Aorta (tissue), 5 donors: ENCODE results near the gene C1QB. TPM values are rescaled to one million over a fixed set of nuclear protein-coding genes. Genes with fewer than 3 reads are reported as not detected.

Experiments
- ATAC-seq: fragments of 200-7000 bp; cut with Tn5 transposase; one replicate; pipeline ENCODE4 v1.9.1; 2022; ENCODE audit warnings: moderate library complexity; ENCODE audit not compliant: low FRiP score
- DNase-seq, 2 donors: peaks; one replicate each; pipeline ENCODE4 v3.0.0-alpha.2; 2020
- H3K27ac ChIP-seq, 2 donors: one replicate each; pipeline ENCODE4 v1.5.1; 2013; ENCODE audit warnings: low read length in 2 of 2, mild to moderate bottlenecking in 2 of 2, moderate library complexity in 2 of 2, control low read depth in 1 of 2, inconsistent platforms in 1 of 2, low read depth in 1 of 2
- H3K27me3 ChIP-seq, 2 donors: one replicate each; pipeline ENCODE4 v1.6.1; 2013; ENCODE audit warnings: control low read depth in 1 of 2, low read length in 1 of 2, mild to moderate bottlenecking in 1 of 2, moderate library complexity in 1 of 2; ENCODE audit not compliant: insufficient read depth in 2 of 2, control insufficient read depth in 1 of 2
- H3K36me3 ChIP-seq, 2 donors: one replicate each; pipeline ENCODE4 v1.6.1; 2013; ENCODE audit warnings: control low read depth in 1 of 2, low read length in 1 of 2, mild to moderate bottlenecking in 1 of 2; ENCODE audit not compliant: insufficient read depth in 2 of 2, control insufficient read depth in 1 of 2
- H3K4me1 ChIP-seq, 2 donors: one replicate each; pipeline ENCODE4 v1.6.1; 2013; ENCODE audit warnings: low read length in 2 of 2, control low read depth in 1 of 2, mild to moderate bottlenecking in 1 of 2, moderate library complexity in 1 of 2; ENCODE audit not compliant: insufficient read depth in 2 of 2, control insufficient read depth in 1 of 2
- H3K4me3 ChIP-seq, 2 donors: one replicate each; pipeline ENCODE4 v1.5.1; 2013; ENCODE audit warnings: low read length in 2 of 2, control low read depth in 1 of 2, mild to moderate bottlenecking in 1 of 2
- H3K9me3 ChIP-seq: one replicate; pipeline ENCODE4 v1.6.1; 2013; ENCODE audit warnings: mild to moderate bottlenecking, low read length; ENCODE audit not compliant: control insufficient read depth
- whole genome bisulfite sequencing, 2 donors: extraction: QIAGEN DNeasy Blood & Tissue Kit; methylation state at CpG; one replicate each; pipeline ENCODE4 v1.1.7; 2013; 5-methylcytosine and 5-hydroxymethylcytosine counted together
- intact Hi-C, 2 donors: fragments of 100-400 bp; cut with DNase I; formaldehyde crosslinking; loops; one replicate each; pipeline versions ENCODE4 v1.14.2 to v1.15.0; 2022
- polyA plus RNA-seq, 2 donors: library from polyadenylated mRNA; stranded (reverse); fragments of 200-250 nt; gene quantifications; one replicate each; pipeline ENCODE4 v1.2.3, GENCODE V29; 2013
- total RNA-seq, 2 donors: library from RNA; stranded (reverse); fragmentation: NEBNext Ultra II Directional; extraction: Animal tissue kit (Norgen Biotek cat#: 25700); gene quantifications; one replicate each; pipeline ENCODE4 v1.2.1, GENCODE V29; 2021
- donor health status: healthy with polysubstance abuse.
- donor health status: Bipolar disorder and iron deficiency.
- donor health status: DM: no; HTN: no; CAD: no.
- donor health status: DM: no; HTN: no; CAD: no.
- donor health status: DM: yes; HTN: yes; CAD: no.

Gene C1QB
- total and polyA plus RNA-seq, 4 donors = 84.7 to 425 (median 267) TPM

DNA sequence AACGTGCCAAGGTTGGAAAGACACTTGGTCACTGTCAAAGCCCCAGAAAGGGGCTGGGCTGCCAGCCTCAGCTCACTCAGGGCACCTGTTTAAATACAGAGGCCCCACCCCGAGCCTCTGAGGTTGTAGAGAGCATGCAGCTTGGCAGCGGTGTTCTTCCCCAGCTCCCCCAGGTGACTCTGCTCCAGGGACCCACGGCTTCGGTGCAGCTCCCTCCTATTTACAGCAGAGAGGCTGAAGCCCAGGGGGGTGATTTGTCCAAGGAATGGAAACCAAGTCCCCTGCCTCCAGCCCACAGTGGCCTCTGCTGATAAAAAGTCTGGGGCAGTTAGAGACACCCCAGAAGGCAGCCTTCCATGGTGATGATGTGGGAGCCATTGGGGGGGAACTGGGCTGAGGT, 25.7 kb upstream of the C1QB start:
- ATAC-seq (no peak), DNase-seq (no peak)
- Histone ChIP-seq H3K9me3 (no peaks in the 10 kb centered on the region), H3K36me3 (no peaks in the 10 kb centered on the region), H3K27ac (no peak overlapping the region), H3K4me1 (no peaks in the 10 kb centered on the region), H3K27me3 (no peaks in the 10 kb centered on the region), H3K4me3 (no peak overlapping the region)
- intact Hi-C loops = no loop called here
- 53% methylated on average over 5 of the region's 5 CpGs for WGBS, 2 donors

DNA sequence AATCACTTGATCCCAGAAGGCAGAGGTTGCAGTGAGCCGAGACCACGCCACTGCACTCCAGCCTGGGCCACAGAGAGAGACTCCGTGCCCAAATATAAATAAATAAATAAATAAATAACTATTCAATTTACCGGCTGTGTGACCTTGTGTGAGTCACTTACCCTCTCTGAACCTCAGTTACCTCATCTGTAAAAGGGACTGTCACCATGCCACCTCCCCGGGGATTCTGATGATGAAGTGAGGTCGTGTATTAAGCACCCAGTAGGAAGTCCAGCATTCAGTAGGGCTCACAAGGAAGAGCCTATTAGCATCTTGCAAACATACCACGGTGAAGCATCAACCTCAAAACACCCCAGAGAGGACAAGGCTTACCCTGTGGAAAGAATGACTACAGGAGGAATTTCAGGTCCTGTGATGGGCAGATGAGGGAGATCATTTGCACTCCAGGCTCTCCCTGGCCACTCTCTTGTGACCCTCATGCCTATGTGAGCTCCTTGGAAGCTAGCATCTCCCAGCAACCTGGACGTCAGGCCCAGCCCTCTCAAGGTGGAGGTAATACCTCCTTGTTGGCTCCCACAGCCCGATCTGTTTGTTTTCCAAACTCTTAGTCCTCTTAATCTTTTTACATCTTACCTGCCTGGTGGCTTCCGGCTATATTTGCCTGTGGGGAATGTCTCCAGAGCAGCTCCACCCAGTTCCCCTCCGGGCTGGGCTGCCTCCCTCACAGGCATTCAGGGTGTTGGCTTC, 24.2 kb upstream of the C1QB start:
- DNase-seq = no peak
- 44 to 46% methylated on average over 11 of the region's 11 CpGs for WGBS, 2 donors
- no peak for ATAC-seq
- no peak overlapping the region for H3K27ac ChIP-seq
- H3K27me3 ChIP-seq = no peaks in the 10 kb centered on the region
- no peaks in the 10 kb centered on the region for H3K9me3 ChIP-seq
- no peak overlapping the region for H3K4me3 ChIP-seq
- intact Hi-C loops = no loop called here
- no peaks in the 10 kb centered on the region for H3K36me3 ChIP-seq
- no peaks in the 10 kb centered on the region for H3K4me1 ChIP-seq

DNA sequence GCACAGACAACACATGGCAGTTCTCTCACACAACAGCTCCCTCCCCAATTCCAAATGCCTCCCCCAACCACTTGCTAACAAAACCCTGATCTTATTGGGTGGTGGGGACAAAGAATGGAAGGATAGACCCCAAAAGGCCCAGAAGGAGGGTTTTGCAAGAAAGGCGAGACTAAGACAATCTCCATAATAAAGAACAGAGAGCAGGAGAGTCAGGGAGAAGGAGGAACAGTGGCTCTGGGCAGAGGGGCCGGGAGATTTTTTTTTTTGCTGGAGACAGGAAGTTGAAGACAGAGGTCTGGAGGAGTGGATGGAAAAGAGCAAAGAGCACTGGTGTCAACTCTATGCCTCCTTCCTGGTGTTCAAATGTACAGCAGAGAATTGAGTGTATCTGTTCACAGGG, 23.1 kb upstream of the C1QB start:
- Histone ChIP-seq H3K9me3 (no peaks in the 10 kb centered on the region), H3K27me3 (no peaks in the 10 kb centered on the region), H3K36me3 (no peaks in the 10 kb centered on the region), H3K27ac (no peak overlapping the region), H3K4me3 (no peak overlapping the region), H3K4me1 (no peaks in the 10 kb centered on the region)
- ATAC-seq (no peak), DNase-seq (no peak)
- 24 to 30% methylated on average over 2 of the region's 2 CpGs for WGBS, 2 donors
- intact Hi-C loops = no loop called here

DNA sequence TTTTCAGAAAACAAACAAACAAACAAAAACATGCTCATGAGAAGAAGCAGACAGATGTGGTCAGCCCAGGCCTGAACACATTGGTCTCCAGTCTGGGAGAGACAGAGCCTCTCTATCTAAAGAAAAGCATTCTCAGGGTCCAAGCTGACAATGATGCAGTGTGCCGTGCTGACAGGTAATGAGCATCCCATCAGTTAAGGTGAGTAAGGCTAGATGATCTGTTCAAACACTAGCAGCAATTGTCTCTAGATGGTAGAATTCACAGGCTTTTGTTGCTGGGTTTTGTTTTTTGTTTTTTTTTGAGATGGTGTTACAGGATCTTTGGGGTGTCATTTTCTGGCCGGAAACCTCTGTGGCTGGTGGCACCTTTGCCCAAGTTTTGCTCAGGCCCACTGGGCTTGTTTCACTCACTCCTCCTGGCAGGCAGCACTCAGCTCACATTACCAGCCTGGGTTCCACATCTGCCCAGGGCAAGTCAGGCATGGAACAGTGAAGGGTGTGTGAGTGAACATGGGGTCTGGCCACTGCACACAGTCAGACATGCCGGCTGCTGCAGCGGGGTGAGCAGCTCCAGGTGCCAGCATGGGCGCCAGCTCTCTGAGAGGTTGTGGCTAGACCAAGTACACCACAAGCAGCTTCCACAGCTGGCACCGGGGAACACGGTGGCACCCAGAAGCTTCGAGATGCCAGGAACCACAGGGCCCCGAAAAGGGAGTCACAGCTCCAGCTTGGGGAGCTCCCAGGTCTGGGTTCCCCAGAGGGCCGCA, 19.2 kb upstream of the C1QB start:
- DNase-seq = no peak
- ATAC-seq = no peak
- no peaks in the 10 kb centered on the region for H3K4me1 ChIP-seq
- WGBS, 2 donors = 87 to 88% methylated on average over 10 of the region's 10 CpGs
- H3K9me3 ChIP-seq = no peaks in the 10 kb centered on the region
- H3K27ac ChIP-seq = no peak overlapping the region
- H3K27me3 ChIP-seq = no peaks in the 10 kb centered on the region
- no peak overlapping the region for H3K4me3 ChIP-seq
- intact Hi-C loops = no loop called here
- H3K36me3 ChIP-seq = no peaks in the 10 kb centered on the region

DNA sequence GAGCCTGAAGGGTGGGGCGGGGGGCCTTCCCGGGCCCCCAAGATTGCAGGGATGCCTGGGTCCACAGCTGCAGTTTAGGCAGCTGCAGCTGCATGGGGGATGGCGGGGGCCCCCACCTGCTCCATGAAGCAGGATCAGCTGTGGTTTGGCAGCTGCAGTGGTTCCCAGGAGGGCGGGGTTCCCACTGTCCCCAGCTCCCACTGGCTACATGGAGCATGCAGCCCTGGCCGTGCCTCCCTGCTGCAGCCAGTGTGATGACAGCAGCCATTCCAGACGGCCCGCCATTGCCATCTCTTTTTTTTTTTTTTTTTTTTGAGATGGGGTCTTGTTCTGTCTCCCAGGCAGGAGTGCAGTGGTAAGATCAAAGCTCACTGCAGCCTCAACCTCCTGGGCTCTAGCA, 17.6 kb upstream of the C1QB start:
- H3K4me1 ChIP-seq = no peaks in the 10 kb centered on the region
- 61 to 73% methylated on average over 6 to 7 of the region's 7 CpGs for WGBS, 2 donors
- H3K36me3 ChIP-seq = no peaks in the 10 kb centered on the region
- H3K4me3 ChIP-seq = no peak overlapping the region
- DNase-seq (no peak), ATAC-seq (peak; percentile 10)
- H3K9me3 ChIP-seq = no peaks in the 10 kb centered on the region
- no peak overlapping the region for H3K27ac ChIP-seq
- intact Hi-C loops = no loop called here
- H3K27me3 ChIP-seq = no peaks in the 10 kb centered on the region

DNA sequence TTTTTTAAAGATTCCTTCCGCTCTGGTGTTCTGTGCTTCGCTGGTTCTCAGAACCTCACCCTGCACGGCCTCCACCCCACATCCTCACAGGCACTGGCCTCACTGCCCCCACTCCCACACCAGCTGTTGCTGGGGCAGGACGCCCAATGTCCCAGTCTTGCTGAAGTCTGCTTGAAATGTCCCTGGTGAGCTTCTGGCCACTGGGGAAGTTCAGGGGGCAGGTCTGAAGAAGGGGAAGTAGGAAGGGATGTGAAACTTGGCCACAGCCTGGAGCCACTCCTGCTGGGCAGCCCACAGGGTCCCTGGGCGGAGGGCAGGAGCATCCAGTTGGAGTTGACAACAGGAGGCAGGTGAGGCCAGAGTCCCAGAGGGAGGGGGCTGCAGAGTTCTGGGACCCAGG, 16.7 kb upstream of the C1QB start, which contains the start of gene C1QA:
C1QA (plus strand) TSS at position 276 of the 400 bp plus-strand sequence. CDS start 989 bp downstream, outside the sequence.
- no peak within 1 kb of the TSS for H3K27ac ChIP-seq
- peak in 1 of 2 donors; percentile 91 for DNase-seq
- no peaks in the 10 kb centered on the region for H3K27me3 ChIP-seq
- no peaks in the 10 kb centered on the region for H3K9me3 ChIP-seq
- ATAC-seq = peak; percentile 71
- 47 to 54% methylated on average over 5 of the region's 5 CpGs for WGBS, 2 donors
- no peaks in the 10 kb centered on the region for H3K4me1 ChIP-seq
- H3K36me3 ChIP-seq = no peaks in the 10 kb centered on the region
- intact Hi-C loops = no loop called here
- H3K4me3 ChIP-seq = no peak within 1 kb of the TSS

DNA sequence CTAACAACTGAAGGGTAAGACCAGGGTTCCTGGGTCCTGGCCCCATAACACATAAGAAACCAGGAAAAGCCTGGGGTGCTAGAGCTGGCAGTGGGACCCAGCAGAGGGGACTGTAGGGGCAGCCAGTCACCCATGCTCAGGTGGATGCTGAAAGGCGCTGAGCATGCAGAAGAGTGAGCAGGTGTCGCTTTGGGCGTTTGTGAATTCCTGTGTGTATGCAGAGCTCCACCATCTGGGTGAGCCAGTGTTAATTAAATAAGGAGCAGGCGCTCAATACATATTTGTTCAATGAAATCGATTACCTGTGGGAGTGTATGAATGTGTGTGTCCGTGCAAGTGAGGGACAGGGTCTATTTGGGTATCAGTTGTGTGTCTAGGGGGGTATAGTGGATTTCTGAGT, 16.1 kb upstream of the C1QB start:
- intact Hi-C loops = no loop called here
- Histone ChIP-seq H3K4me1 (no peaks in the 10 kb centered on the region), H3K36me3 (no peaks in the 10 kb centered on the region), H3K4me3 (no peak overlapping the region), H3K27ac (no peak overlapping the region), H3K27me3 (no peaks in the 10 kb centered on the region), H3K9me3 (no peaks in the 10 kb centered on the region)
- DNase-seq (no peak), ATAC-seq (no peak)
- WGBS, 2 donors = 86 to 94% methylated on average over 6 of the region's 6 CpGs

DNA sequence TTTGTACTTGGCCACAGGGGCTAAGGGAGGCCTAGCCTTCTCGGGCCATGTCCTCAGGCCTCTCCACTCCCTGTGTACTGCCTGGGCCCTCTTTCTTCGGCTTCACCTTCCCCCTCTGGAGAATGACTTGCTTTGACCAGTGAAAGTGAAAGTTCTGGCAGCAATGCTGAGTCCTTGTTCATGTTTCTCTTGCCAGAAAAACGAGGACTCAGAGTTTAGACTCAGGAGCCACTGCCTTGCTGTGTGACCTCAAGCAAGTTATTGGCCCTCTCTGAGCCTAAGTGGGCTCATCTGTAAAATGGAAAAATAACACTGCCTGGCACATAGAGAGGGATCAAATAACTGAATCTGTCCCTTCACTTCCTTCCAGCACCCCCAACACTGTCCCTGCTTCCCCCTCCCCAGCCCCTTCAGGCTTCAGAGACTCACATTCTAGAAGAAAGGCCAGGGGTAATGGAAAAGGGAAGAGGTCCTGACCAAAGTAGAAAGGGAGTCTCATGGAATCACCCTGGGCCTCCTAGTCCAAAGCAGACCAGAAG, 15.1 kb upstream of the C1QB start:
- H3K9me3 ChIP-seq = no peaks in the 10 kb centered on the region
- no peak overlapping the region for H3K4me3 ChIP-seq
- H3K27me3 ChIP-seq = no peaks in the 10 kb centered on the region
- H3K4me1 ChIP-seq = no peaks in the 10 kb centered on the region
- WGBS, 2 donors = 64 to 69% methylated on average over 3 of the region's 3 CpGs
- no peaks in the 10 kb centered on the region for H3K36me3 ChIP-seq
- ATAC-seq = no peak
- intact Hi-C loops = no loop called here
- H3K27ac ChIP-seq = no peak overlapping the region
- no peak for DNase-seq
